CD4-positive, alpha-beta T cell treated with Interleukin-1 beta for 1 hour (primary cell): ENCODE measurements around the gene PTAFR.

Experiments
- DNase-seq, 2 donors: peaks; one replicate each; pipeline ENCODE4 v3.0.0-alpha.2; 2020 to 2022

Gene PTAFR

GRCh38 chr1:28176492-28177470, at the start of gene PTAFR:
TSS of gene PTAFR (minus strand) at chr1:28176690. CDS start at chr1:28151021, 25,669 bp downstream.
- DNase-seq, result peak; percentile 14 to 74

GRCh38 chr1:28213315-28213714, 36.8 kb upstream of the PTAFR start:
- no peak for DNase-seq

- no peak for DNase-seq
These were observed 33.2 kb upstream of the PTAFR start for GRCh38 chr1:28209700-28210099.

GRCh38 chr1:28208818-28209441, 32.4 kb upstream of the PTAFR start:
- DNase-seq, result peak; percentile 72 to 77

- no peak for DNase-seq
These were observed 28.8 kb upstream of the PTAFR start for GRCh38 chr1:28205243-28205642.

- no peak for DNase-seq
These were observed 23.9 kb upstream of the PTAFR start for GRCh38 chr1:28200234-28200873.

- DNase-seq, result peak; percentile 51 to 73
These were observed 23.1 kb upstream of the PTAFR start for GRCh38 chr1:28199328-28200233.

- no peak for DNase-seq
These were observed 21.4 kb upstream of the PTAFR start for GRCh38 chr1:28197682-28198415.

- DNase-seq, result no peak
These were observed 19.8 kb upstream of the PTAFR start for GRCh38 chr1:28196330-28196729.

- DNase-seq, result no peak
These were observed 19.3 kb upstream of the PTAFR start for GRCh38 chr1:28195780-28196179.

GRCh38 chr1:28194326-28195035, 18.0 kb upstream of the PTAFR start:
- DNase-seq, result no peak

- no peak for DNase-seq
These were observed 17.2 kb upstream of the PTAFR start for GRCh38 chr1:28193701-28194161.

- DNase-seq, result no peak
These were observed 14.6 kb upstream of the PTAFR start for GRCh38 chr1:28190996-28191645.

- no peak for DNase-seq
These were observed 14.0 kb upstream of the PTAFR start for GRCh38 chr1:28190337-28190979.

GRCh38 chr1:28185071-28185470, 8.6 kb upstream of the PTAFR start:
- DNase-seq, result no peak

GRCh38 chr1:28180306-28181305, 4.1 kb upstream of the PTAFR start:
- DNase-seq, result no peak

- DNase-seq, result no peak
These were observed 2.4 kb upstream of the PTAFR start for GRCh38 chr1:28178690-28179485.
